Left lung (tissue), 10 donors: ENCODE measurements around the gene CAMTA2. TPM values are rescaled to one million over a fixed set of nuclear protein-coding genes. Genes with fewer than 3 reads are reported as not detected.

Source experiments
- ATAC-seq: fragments of 200-7000 bp; cut with Tn5 transposase; one replicate; pipeline ENCODE4 v1.9.1; 2020; ENCODE audit warnings: moderate library complexity
- DNase-seq, 4 donors: peaks; one replicate each; pipeline ENCODE4 v3.0.0-alpha.2; 2013 to 2020
- H3K27ac ChIP-seq, 2 donors: fragments of 200-600 bp; sonication (generic) in 1 of 2; one replicate each; pipeline versions ENCODE4 v1.5.0 to v1.8.0; 2020 to 2021
- H3K27me3 ChIP-seq, 2 donors: fragments of 200-600 bp; sonication (generic) in 1 of 2; one replicate each; pipeline versions ENCODE4 v1.5.0 to v1.8.0; 2020 to 2021
- H3K36me3 ChIP-seq, 2 donors: fragments of 200-600 bp; sonication (generic) in 1 of 2; one replicate each; pipeline versions ENCODE4 v1.5.0 to v1.8.0; 2020 to 2021
- H3K4me1 ChIP-seq, 2 donors: fragments of 200-600 bp; one replicate each; pipeline ENCODE4 v1.8.0; 2021
- H3K4me3 ChIP-seq, 2 donors: fragments of 200-600 bp; sonication (generic) in 1 of 2; one replicate each; pipeline versions ENCODE4 v1.5.0 to v1.8.0; 2020 to 2021; ENCODE audit warnings: mild to moderate bottlenecking in 1 of 2
- H3K9me3 ChIP-seq, 2 donors: fragments of 200-600 bp; sonication (generic) in 1 of 2; one replicate each; pipeline versions ENCODE4 v1.5.0 to v1.8.0; 2020 to 2021
- CTCF ChIP-seq, 2 donors: fragments of 200-600 bp; sonication (generic) in 1 of 2; IDR thresholded peaks; one replicate each; pipeline versions ENCODE4 v1.5.0 to v1.8.0; 2021; ENCODE audit warnings: antibody characterized with exemption in 2 of 2
- intact Hi-C, 2 donors: fragments of 100-400 bp; cut with DNase I; formaldehyde crosslinking; loops; one replicate each; pipeline versions ENCODE4 v1.11.2 to v1.14.2; 2022
- polyA plus RNA-seq, 6 donors: library from polyadenylated mRNA; unstranded; fragments of 120-200 nt; gene quantifications; one replicate each; pipeline ENCODE4 v1.2.1, GENCODE V29; 2013; ENCODE audit not compliant: insufficient read length in 6 of 6
- total RNA-seq, 2 donors: library from RNA; stranded (reverse); fragmentation: NEBNext Ultra II Directional; extraction: Animal tissue kit (Norgen Biotek cat#: 25700); gene quantifications; one replicate each; pipeline ENCODE4 v1.2.1, GENCODE V29; 2021
- donor health status: DM: no; HTN: yes; CAD: no.
- donor health status: DM: no; HTN: no; CAD: no.

Gene CAMTA2
- total and polyA plus RNA-seq, 8 donors, result 28.6 to 64.9 (median 34.6) TPM

GRCh38 chr17:4942760-4943508, 44.5 kb downstream of the CAMTA2 start:
- Histone ChIP-seq H3K9me3 (no peaks in the 10 kb centered on the region), H3K27ac (peak overlapping the region in 1 of 2 donors; percentile 100), H3K4me1 (peaks cover 39 to 78% of the 10 kb centered on the region in 2 donors), H3K4me3 (peak overlapping the region in 1 of 2 donors; percentile 100), H3K27me3 (no peaks in the 10 kb centered on the region), H3K36me3 (peaks cover 0 to 59% of the 10 kb centered on the region in 2 donors)
- ATAC-seq (no peak), DNase-seq (peak in 1 of 4 donors; percentile 24)
- no peak for TF ChIP-seq CTCF (IDR thresholded peaks at IDR 0.05)
- intact Hi-C loops, result no loop called here

GRCh38 chr17:4941319-4941610, 46.2 kb downstream of the CAMTA2 start:
- Histone ChIP-seq H3K27me3 (no peaks in the 10 kb centered on the region), H3K9me3 (no peaks in the 10 kb centered on the region), H3K4me1 (peaks cover 34 to 71% of the 10 kb centered on the region in 2 donors), H3K27ac (peak overlapping the region in 1 of 2 donors; percentile 97), H3K4me3 (peak overlapping the region; percentile 77 to 93), H3K36me3 (peaks cover 0 to 64% of the 10 kb centered on the region in 2 donors)
- no peak for ATAC-seq
- TF ChIP-seq CTCF (IDR thresholded peaks at IDR 0.05), result no peak
- DNase-seq, result no peak
- intact Hi-C loops, result no loop called here

GRCh38 chr17:4940555-4941318, 46.7 kb downstream of the CAMTA2 start:
- Histone ChIP-seq H3K36me3 (peaks cover 0 to 62% of the 10 kb centered on the region in 2 donors), H3K4me3 (peak overlapping the region; percentile 77 to 93), H3K9me3 (no peaks in the 10 kb centered on the region), H3K4me1 (peaks cover 28 to 66% of the 10 kb centered on the region in 2 donors), H3K27me3 (no peaks in the 10 kb centered on the region), H3K27ac (peak overlapping the region; percentile 96 to 97)
- TF ChIP-seq CTCF (IDR thresholded peaks at IDR 0.05), result no peak
- peak; percentile 77 for ATAC-seq
- peak in 2 of 4 donors; percentile 84 for DNase-seq
- intact Hi-C loops, result no loop called here

- Histone ChIP-seq H3K27ac (peak within 1 kb of the TSS; percentile 96 to 97), H3K27me3 (no peaks in the 10 kb centered on the region), H3K36me3 (peaks cover 0 to 55% of the 10 kb centered on the region in 2 donors), H3K4me3 (peak within 1 kb of the TSS; percentile 77 to 93), H3K4me1 (peaks cover 21 to 58% of the 10 kb centered on the region in 2 donors), H3K9me3 (no peaks in the 10 kb centered on the region)
- peak; percentile 95 for ATAC-seq
- intact Hi-C loops, result no loop called here
- TF ChIP-seq CTCF (IDR thresholded peaks at IDR 0.05), result peak in 1 of 2 donors; percentile 27
- peak; percentile 96 to 99 (median 98) for DNase-seq
These were observed 47.5 kb downstream of the CAMTA2 start, which contains the start of the genes RNF167 and SLC25A11 for GRCh38 chr17:4939796-4940554. Gene RNF167 (plus strand): TSS chr17:4940268. CDS start chr17:4940910, 642 bp downstream. Gene SLC25A11 (minus strand): TSS chr17:4940046. CDS start chr17:4939910, 136 bp downstream.
